ENCODE results near the gene CLMN. TPM values are rescaled to one million over a fixed set of nuclear protein-coding genes. Genes with fewer than 3 reads are reported as not detected.
"Not testable (repeated sequence)": the region's sequence is repeated elsewhere in the genome, so short reads cannot be mapped to it uniquely, and the experiment has no call there.

Gene CLMN
- polyA plus RNA-seq, 6 donors from 2014 or later: 4.9 to 23.8 (median 12.7) TPM

DNA sequence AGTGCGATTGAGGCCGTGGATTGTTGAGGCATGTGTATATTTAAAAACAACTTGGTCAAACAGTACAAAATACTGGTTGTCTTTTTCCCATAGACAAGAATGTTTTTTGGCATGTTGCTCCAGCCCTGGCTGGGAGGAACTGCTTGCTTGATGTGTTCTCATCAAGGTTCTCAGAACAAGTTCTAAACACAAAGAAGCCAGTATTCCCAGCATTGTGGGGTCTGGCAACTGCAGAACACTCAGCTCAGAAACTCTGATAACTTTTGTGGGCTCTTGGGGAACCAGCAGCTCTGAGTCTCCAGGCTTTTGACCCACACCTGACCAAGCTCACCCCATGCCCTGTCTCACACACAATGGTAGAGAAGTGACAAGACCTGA is 135.3 kb downstream of the CLMN start:
- no peak for DNase-seq
- Mint-ChIP-seq H3K4me3 (no peak overlapping the region), H3K27ac (no peak overlapping the region), H3K9me3 (peaks cover 0 to 14% (median 3%) of the 10 kb centered on the region in 7 donors), H3K27me3 (peaks cover 5 to 28% (median 10%) of the 10 kb centered on the region in 3 donors), H3K4me1 (peaks cover 9 to 14% (median 11%) of the 10 kb centered on the region in 3 donors), H3K36me3 (peaks cover 15 to 27% of the 10 kb centered on the region in 2 donors)
- no peak for ATAC-seq (ENCODE audit: low read depth in 2 of 2)

DNA sequence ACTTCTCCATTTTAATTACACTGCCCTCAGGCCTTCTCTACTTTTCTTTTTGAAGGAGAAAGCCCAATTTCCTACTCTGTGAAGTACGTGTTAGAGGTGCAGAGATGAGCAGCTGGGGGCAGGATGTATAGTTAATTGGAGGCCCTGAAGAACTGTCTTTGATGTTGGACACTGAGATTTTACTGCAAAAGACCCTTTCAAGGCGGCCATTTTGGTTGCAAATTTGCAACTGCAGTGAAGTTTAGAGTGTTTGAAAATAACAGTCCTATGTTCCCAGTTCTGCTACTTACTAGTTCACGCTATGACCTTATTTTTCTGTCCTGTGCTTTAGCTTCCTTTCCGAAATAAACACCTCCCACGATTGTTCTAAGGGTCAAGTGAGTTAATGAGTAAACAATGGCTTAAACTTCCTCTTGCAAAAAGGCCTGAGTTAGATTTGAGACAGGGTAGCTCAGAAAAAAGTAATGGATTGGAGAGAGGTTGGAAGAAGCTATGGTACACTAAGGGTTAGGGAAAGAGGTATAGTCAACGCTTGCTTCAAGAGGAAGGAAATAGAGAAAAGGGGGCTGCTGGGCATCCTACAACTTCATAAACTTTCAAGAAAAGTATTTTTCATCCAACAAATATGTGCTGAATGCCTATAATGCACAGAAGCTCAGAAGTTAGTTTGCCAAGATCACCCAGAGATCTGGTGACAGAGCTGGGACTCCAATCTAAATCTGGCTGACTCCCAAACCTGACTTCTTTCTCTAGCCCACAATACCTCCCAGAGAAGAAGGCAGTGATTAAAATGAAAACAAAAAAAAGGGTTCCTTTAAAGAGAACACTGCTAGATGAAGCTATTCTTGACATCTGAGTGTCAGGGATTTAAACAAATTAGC is 135.9 kb downstream of the CLMN start:
- Mint-ChIP-seq H3K27ac (no peak overlapping the region), H3K4me1 (peaks cover 11 to 14% (median 11%) of the 10 kb centered on the region in 3 donors), H3K27me3 (peaks cover 5 to 28% (median 10%) of the 10 kb centered on the region in 3 donors), H3K4me3 (no peak overlapping the region), H3K36me3 (peaks cover 21 to 27% of the 10 kb centered on the region in 2 donors), H3K9me3 (peaks cover 0 to 13% (median 3%) of the 10 kb centered on the region in 7 donors)
- DNase-seq (no peak), ATAC-seq (ENCODE audit: low read depth in 2 of 2) (no peak)

DNA sequence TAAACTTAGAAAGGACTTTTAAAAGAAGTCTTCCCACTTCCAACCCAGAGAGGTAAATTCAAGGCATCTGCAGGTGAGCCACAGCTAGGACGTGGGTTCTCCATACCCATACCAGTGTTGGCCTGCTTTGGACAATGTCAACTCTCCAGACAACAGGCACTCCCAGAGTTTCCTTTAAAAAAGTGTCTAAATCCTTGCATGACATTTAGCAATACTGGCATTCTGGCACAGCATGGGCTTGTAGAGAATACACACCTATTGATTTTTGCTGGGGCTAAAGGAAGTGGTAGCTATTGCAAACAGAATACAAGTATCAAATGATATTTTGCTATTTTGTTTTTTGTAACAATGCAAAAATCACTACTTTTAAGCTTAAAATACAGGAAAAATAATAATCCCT is 136.6 kb downstream of the CLMN start:
- Mint-ChIP-seq H3K4me3 (no peak overlapping the region), H3K36me3 (peaks cover 16 to 22% of the 10 kb centered on the region in 2 donors), H3K9me3 (peaks cover 0 to 6% (median 2%) of the 10 kb centered on the region in 7 donors), H3K27ac (no peak overlapping the region), H3K4me1 (peaks cover 11 to 14% (median 12%) of the 10 kb centered on the region in 3 donors), H3K27me3 (peaks cover 5 to 28% (median 10%) of the 10 kb centered on the region in 3 donors)
- ATAC-seq (ENCODE audit: low read depth in 2 of 2) (no peak), DNase-seq (no peak)

DNA sequence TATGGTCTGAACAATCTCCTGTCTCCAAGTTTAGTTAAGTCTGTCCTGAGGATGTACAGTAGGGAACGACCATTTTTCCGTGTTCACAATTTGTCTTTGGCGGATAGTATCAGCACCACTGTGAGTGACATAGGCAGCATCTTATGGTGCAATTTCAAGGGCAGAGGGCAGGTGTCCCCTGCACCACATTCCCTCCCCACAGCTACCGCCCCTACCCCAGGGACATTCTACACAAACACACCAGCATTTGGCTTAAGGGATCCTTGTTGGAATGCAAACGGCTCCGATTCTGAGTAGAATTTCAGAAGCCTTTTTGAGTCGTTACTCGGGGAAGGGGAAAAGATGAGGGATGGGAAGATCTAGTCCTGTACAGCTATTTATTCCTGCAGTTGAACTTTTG is 137.3 kb downstream of the CLMN start:
- ATAC-seq (ENCODE audit: low read depth in 2 of 2): no peak
- no peak overlapping the region for H3K4me3 Mint-ChIP-seq
- no peak for DNase-seq
- peaks cover 5 to 28% (median 10%) of the 10 kb centered on the region in 3 donors for H3K27me3 Mint-ChIP-seq
- peaks cover 11 to 18% of the 10 kb centered on the region in 2 donors for H3K36me3 Mint-ChIP-seq
- H3K27ac Mint-ChIP-seq: no peak overlapping the region
- peaks cover 11 to 14% (median 12%) of the 10 kb centered on the region in 3 donors for H3K4me1 Mint-ChIP-seq
- H3K9me3 Mint-ChIP-seq: no peaks in the 10 kb centered on the region

DNA sequence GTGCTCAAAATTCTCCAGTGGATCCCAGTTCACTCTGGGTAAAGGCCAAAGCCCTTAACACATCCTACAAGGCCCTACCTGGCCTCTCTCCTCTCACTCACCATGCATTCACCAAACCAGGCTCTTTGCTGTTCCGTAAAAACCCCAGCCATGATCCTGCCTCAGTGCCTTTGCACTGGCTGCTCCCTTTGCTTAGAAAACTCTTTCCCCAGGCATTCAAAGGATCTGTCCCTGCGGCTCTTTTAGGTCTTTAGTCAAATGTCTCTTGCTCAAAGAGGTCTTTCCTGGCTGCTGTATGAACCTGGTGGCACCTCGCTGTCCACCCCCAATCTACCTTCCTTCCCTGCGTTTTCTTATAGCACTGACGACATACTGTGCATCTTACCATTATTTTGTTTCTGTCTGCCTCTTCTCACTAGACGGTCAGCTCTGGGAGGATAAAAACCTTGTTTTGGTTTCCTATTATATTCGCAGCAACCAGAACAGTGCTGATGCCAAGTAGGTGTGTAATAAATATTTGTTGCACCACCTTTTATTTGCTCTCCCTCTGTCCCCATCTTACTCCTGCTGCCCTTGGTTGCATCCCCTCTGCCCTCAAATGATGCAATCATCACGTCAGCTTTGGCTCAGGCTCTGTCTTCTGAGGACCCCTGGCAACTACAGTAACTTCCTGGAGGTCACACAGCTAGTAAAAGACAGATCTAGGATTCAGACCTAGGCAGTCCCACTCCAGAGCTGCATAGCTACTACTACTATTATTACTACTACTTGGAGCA is 138.6 kb downstream of the CLMN start:
- ATAC-seq (ENCODE audit: low read depth in 2 of 2): no peak
- peaks cover 5 to 21% (median 9%) of the 10 kb centered on the region in 3 donors for H3K27me3 Mint-ChIP-seq
- peak overlapping the region in 1 of 8 donors; percentile 59 for H3K4me3 Mint-ChIP-seq
- no peaks in the 10 kb centered on the region for H3K9me3 Mint-ChIP-seq
- peaks cover 8 to 12% (median 10%) of the 10 kb centered on the region in 3 donors for H3K4me1 Mint-ChIP-seq
- no peak for DNase-seq
- peaks cover 7 to 18% of the 10 kb centered on the region in 2 donors for H3K36me3 Mint-ChIP-seq
- H3K27ac Mint-ChIP-seq: peak overlapping the region in 1 of 6 donors; percentile 88

DNA sequence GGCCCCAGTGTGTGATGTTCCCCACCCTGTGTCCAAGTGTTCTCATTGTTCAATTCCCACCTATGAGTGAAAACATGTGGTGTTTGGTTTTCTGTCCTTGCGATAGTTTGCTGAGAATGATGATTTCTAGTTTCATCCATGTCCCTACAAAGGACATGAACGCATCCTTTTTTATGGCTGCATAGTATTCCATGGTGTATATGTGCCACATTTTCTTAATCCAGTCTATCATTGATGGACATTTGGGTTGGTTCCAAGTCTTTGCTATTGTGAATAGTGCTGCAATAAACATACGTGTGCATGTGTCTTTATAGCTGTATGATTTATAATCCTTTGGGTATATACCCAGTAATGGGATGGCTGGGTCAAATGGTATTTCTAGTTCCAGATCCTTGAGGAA is 144.0 kb downstream of the CLMN start:
- not testable (repeated sequence) for H3K27ac Mint-ChIP-seq; DNase-seq; H3K9me3 Mint-ChIP-seq; H3K36me3 Mint-ChIP-seq; ATAC-seq (ENCODE audit: low read depth in 2 of 2); H3K4me3 Mint-ChIP-seq; H3K27me3 Mint-ChIP-seq
- peaks cover 0 to 10% (median 0%) of the 10 kb centered on the region in 3 donors for H3K4me1 Mint-ChIP-seq

DNA sequence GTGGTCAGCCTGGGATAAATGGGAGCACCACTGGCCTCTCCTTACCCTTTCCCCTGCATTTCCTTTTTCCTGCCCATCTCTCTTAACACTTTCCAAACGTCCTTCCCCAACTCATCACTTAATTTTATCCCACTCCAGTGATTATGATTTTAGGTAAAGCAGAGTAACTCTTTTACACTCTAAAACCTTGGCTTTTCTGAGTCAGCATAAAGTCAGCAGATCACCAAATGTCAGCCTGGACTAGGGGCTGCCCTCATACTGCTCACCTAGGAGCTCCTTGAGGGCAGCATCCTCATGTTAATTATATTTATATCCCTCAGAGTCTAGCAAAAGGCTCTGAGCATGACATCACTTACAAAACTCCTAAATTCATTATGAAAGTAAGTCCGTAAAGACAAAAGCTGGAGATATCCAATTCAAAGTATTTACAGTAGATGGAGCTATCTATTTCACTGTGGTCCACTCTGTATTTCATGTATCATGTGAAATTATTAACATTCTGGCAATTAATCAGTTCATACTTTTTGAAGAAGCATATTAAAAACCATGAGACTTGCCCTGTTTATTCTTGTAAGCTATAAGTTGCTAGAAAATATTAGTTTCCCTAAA is 145.4 kb downstream of the CLMN start:
- Mint-ChIP-seq H3K4me3 (no peak overlapping the region), H3K27me3 (no peaks in the 10 kb centered on the region), H3K9me3 (no peaks in the 10 kb centered on the region), H3K27ac (peak overlapping the region in 1 of 6 donors; percentile 39), H3K36me3 (peaks cover 0 to 5% of the 10 kb centered on the region in 2 donors), H3K4me1 (peaks cover 0 to 10% (median 0%) of the 10 kb centered on the region in 3 donors)
- ATAC-seq (ENCODE audit: low read depth in 2 of 2) (no peak), DNase-seq (no peak)

DNA sequence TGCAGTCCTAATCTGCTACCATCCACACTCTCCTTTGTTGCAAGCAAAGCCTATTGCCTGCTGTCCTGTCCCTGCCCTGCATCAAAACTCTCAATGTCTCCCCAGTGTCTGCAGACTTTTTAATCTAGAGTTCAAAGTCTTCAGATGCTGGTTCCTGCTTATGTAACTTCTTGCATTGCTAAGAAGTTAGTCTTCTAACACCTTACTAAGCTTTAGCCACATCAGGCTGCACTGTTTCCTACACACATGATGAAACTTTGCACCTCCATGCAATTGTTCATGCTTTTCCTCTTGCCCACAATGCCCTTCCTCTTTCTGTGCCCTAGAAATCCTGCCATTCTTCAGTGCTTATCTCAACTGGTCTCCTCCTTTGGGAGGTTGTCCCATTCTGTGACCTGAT is 146.2 kb downstream of the CLMN start:
- H3K36me3 Mint-ChIP-seq: no peaks in the 10 kb centered on the region
- ATAC-seq (ENCODE audit: low read depth in 2 of 2): no peak
- no peaks in the 10 kb centered on the region for H3K27me3 Mint-ChIP-seq

DNA sequence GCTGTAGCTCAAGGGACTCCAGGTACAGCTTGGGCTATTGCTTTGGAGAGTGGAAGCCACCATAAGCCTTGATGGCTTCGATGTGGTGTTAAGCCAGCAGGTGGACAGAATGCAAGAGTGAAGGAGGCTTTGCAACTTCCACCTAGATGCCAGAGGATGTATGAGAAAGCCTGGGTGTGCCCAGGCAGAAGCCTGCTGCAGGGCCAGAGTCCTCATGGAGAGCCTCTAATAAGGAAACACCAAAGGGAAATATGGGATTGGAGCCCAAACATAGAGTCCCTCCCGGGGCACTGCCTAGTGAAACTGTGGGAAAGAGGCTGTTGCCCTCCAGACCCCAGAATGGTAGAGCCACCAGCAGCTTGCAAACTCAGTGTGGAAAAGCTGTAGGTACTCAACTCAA is 152.5 kb downstream of the CLMN start:
- no peak for DNase-seq
- ATAC-seq (ENCODE audit: low read depth in 2 of 2): no peak
- H3K4me1 Mint-ChIP-seq: peaks cover 4 to 13% (median 11%) of the 10 kb centered on the region in 3 donors
- H3K9me3 Mint-ChIP-seq: peaks cover 0 to 24% (median 12%) of the 10 kb centered on the region in 7 donors
- H3K27me3 Mint-ChIP-seq: no peaks in the 10 kb centered on the region
- H3K4me3 Mint-ChIP-seq: no peak overlapping the region
- H3K27ac Mint-ChIP-seq: no peak overlapping the region
- peaks cover 11 to 19% of the 10 kb centered on the region in 2 donors for H3K36me3 Mint-ChIP-seq

More for the DNA sequence above, 146.2 kb downstream of the CLMN start:
- DNase-seq: no peak
- peaks cover 0 to 7% (median 0%) of the 10 kb centered on the region in 3 donors for H3K4me1 Mint-ChIP-seq
- H3K4me3 Mint-ChIP-seq: no peak overlapping the region
- H3K27ac Mint-ChIP-seq: no peak overlapping the region
- no peaks in the 10 kb centered on the region for H3K9me3 Mint-ChIP-seq

DNA sequence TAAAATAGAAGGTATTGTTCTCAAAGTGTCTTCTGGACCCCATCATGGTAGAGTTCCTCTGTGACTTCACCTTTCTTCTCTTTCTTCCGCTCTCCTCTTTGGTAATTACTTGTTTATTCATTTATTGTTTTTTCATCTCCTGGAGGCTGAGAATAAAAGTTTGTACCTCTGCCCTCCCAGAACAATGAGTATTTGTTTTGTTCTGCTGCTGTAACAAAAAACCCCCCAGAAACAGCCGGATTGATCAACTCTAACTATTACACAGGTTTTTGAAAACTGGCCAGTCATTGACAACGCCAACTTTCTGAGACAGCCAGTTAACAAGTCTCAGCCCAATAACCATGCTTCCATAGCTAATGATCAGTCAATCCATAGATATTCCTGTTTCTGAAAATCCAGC is 154.2 kb downstream of the CLMN start:
- Mint-ChIP-seq H3K9me3 (peaks cover 0 to 24% (median 12%) of the 10 kb centered on the region in 7 donors), H3K4me3 (no peak overlapping the region), H3K27me3 (no peaks in the 10 kb centered on the region), H3K36me3 (peaks cover 11 to 19% of the 10 kb centered on the region in 2 donors), H3K4me1 (peaks cover 4 to 13% (median 11%) of the 10 kb centered on the region in 3 donors), H3K27ac (no peak overlapping the region)
- DNase-seq (no peak), ATAC-seq (ENCODE audit: low read depth in 2 of 2) (no peak)

DNA sequence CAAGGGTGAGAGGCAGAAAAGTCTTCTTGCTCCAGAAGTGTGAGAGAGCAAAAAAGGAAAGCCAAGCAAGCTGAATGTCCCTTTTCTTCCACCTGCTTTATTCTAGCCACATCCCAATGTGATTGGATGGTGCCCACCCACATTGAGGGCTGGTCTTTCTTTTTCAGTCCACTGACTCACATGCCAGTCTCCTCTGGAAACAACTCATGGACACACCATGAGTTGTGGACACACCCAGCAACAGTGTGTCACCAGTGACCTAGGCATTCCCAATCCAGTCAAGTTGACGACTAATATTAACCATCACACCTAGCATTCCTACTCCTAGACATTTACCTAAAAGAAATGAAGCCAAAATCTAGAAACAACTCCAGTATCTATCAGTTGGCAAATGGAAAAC is 155.2 kb downstream of the CLMN start:
- H3K27me3 Mint-ChIP-seq: no peaks in the 10 kb centered on the region
- no peak for ATAC-seq (ENCODE audit: low read depth in 2 of 2)
- H3K4me1 Mint-ChIP-seq: peaks cover 4 to 13% (median 11%) of the 10 kb centered on the region in 3 donors
- peaks cover 0 to 24% (median 12%) of the 10 kb centered on the region in 7 donors for H3K9me3 Mint-ChIP-seq
- H3K4me3 Mint-ChIP-seq: no peak overlapping the region
- no peak overlapping the region for H3K27ac Mint-ChIP-seq
- peaks cover 11 to 19% of the 10 kb centered on the region in 2 donors for H3K36me3 Mint-ChIP-seq
- no peak for DNase-seq

DNA sequence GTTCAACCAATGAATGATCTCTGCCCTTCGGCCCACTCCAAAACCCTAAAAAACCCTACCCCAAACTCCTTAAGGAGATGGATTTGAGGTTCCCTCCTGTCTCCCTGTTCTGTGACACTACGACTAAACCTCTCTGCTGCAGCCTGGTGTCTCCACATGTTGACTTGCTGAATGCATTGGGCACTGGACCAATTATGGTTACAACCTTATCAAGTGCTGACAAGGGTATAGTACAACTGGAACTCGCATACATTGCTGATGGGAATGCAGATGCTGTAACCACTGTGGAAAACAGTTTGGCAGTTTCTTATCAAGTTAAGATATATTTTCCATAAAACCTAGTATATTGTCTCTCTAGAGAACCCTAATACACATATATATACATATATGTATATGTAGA is 156.0 kb downstream of the CLMN start:
- no peak for ATAC-seq (ENCODE audit: low read depth in 2 of 2)
- Mint-ChIP-seq H3K9me3 (peaks cover 0 to 24% (median 12%) of the 10 kb centered on the region in 7 donors), H3K27ac (no peak overlapping the region), H3K36me3 (peaks cover 11 to 19% of the 10 kb centered on the region in 2 donors), H3K27me3 (no peaks in the 10 kb centered on the region), H3K4me3 (no peak overlapping the region), H3K4me1 (peaks cover 4 to 15% (median 13%) of the 10 kb centered on the region in 3 donors)
- DNase-seq: no peak

DNA sequence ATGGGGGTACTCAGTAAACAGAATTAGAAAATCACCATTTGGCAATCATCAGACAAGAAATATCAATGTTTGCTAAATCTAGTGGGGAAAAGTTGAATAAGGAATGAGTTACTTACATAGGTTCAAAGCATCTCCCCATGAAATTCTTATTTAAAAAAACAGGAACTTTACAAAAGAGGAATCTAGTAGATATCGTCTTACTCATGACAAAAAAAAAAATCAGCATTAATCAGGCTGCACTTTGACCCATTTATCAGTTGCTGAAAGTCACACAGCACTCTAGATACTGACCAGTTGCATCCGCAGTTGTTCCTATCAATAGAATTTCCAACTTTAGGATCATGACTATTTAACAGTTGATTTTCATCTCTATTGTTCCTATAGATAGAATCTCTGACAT is 156.6 kb downstream of the CLMN start:
- peaks cover 5 to 20% (median 16%) of the 10 kb centered on the region in 3 donors for H3K4me1 Mint-ChIP-seq
- H3K36me3 Mint-ChIP-seq: peaks cover 11 to 19% of the 10 kb centered on the region in 2 donors
- peak overlapping the region in 2 of 6 donors; percentile 47 to 75 for H3K27ac Mint-ChIP-seq
- peaks cover 0 to 24% (median 12%) of the 10 kb centered on the region in 7 donors for H3K9me3 Mint-ChIP-seq
- H3K27me3 Mint-ChIP-seq: no peaks in the 10 kb centered on the region
- ATAC-seq (ENCODE audit: low read depth in 2 of 2): no peak
- no peak for DNase-seq
- no peak overlapping the region for H3K4me3 Mint-ChIP-seq
